ENCODE data around the gene GNG4.

The GNG4 gene

DNA sequence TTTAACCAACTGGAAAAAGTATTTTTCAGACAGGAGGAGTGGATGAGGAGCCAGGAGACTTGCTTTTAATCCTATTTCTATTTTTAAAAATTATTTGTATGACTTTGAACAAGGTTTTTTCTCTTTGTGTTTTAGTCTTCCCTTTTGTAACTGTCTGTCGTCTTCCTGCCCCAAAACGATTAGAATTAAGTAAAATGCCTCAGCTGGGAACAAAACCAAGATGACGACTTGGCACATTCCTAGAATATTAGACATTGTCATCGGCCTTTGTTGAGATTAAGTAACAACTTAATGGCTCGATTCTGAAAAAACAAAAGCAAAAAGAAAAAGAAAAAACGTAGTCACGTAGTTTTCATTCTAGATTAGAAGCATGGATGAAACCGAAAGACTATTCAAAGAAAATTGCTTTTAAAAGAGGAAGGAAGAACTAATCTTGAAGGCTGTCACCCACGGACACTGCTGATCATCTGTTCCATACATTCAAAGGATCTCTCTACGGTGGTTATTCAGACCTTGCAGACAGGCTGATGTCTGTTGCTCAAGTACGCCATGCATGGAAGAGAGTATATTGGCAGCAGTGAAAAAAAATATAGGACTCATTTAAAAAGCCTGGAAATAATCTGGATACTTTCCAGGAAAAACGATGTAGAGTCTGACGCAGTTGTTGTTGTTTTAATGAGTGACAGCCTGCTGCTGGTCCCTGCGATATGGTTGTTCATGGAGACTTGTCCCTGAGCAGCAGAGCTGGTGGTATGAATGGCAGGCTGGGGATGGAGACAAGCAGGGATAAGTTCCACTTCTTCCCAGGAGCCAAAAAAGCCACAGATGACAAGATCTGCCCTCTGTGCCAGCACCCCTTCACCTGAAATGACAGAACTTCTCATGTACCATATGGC is 16.8 kb downstream of the GNG4 start:
- peak; percentile 72 for DNase-seq (ENCODE audit: low spot score)
- TF ChIP-seq, protein P1, sequence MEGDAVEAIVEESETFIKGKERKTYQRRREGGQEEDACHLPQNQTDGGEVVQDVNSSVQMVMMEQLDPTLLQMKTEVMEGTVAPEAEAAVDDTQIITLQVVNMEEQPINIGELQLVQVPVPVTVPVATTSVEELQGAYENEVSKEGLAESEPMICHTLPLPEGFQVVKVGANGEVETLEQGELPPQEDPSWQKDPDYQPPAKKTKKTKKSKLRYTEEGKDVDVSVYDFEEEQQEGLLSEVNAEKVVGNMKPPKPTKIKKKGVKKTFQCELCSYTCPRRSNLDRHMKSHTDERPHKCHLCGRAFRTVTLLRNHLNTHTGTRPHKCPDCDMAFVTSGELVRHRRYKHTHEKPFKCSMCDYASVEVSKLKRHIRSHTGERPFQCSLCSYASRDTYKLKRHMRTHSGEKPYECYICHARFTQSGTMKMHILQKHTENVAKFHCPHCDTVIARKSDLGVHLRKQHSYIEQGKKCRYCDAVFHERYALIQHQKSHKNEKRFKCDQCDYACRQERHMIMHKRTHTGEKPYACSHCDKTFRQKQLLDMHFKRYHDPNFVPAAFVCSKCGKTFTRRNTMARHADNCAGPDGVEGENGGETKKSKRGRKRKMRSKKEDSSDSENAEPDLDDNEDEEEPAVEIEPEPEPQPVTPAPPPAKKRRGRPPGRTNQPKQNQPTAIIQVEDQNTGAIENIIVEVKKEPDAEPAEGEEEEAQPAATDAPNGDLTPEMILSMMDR (IDR thresholded peaks at IDR 0.05; ENCODE audit: extremely low read depth, missing control alignments) = no peak

DNA sequence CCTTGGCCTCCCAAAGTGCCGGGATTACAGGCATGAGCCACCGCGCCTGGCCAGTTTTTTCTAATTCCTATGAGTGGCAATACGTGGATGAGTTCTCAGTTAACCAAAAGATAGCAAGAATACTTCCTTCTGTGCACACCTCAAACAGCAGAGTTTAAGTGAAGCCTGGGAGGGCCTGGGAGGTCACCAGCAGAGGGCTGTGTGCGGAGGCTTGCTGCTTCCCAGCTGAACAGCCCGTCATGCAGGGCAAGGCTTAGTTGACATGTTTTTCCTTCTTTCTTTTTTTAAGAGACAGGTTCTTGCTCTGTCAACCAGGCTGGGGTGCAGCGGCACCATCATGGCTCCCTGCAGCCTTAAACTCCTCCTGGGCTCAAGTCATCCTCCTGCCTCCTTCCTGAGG is 17.8 kb downstream of the GNG4 start:
- no peak for DNase-seq (ENCODE audit: low spot score)
- TF ChIP-seq, protein P1 (IDR thresholded peaks at IDR 0.05; ENCODE audit: extremely low read depth, missing control alignments) = no peak

DNA sequence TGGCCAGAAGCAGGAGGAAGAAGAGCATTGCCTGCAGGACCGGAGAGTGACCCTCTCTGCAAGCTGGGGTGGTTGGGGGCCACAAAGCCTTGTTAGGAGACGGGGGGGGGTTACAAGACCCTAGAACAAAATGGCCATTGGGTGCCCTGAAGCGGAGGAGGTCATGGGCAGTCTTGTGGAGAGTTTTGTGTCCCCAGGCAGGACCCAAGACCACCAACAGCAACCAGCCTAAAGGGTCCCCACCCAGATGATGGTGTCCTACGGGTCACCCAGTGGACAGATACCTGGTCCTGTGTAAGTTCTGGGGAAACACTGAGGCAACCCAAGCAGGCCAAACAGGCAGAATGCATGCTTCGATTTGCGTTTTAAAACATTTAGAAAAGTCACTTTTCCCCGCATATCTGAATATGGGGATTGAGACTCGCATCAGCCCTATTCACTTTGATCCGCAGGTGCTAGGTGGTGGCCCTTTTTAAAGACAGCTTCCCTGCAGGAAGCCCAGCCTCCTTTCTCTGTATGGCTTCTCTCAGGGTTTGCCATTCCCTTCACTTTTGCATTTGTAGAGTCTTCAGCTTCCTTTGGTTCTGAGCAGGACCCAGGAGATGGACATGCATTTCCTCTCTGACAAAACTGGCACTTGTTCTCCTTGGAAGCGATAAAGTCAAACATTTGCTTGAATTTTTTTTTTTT is 21.1 kb downstream of the GNG4 start:
- no peak for DNase-seq (ENCODE audit: low spot score)
- TF ChIP-seq, protein P1 (IDR thresholded peaks at IDR 0.05; ENCODE audit: extremely low read depth, missing control alignments) = no peak

DNA sequence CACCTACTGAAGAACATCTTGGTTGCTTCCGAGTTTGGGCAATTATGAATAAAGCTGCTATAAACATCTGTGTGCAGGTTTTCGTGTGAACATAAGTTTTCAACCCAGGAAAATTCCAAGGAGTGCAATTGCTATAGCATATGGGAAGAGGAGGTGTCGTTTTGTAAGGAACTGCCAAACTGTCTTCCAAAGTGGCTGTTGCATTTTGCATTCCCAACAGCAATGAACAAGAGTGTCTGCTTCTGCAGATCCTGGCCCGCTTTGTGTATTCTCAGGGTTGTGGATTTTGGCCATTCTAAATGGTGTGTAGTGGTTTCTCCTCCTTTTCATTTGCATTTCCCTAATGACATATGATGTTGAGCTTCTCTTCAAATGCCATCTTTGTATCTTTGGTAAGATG is 23.8 kb downstream of the GNG4 start:
- TF ChIP-seq, protein P1 (IDR thresholded peaks at IDR 0.05; ENCODE audit: extremely low read depth, missing control alignments) = no peak
- DNase-seq (ENCODE audit: low spot score) = no peak

DNA sequence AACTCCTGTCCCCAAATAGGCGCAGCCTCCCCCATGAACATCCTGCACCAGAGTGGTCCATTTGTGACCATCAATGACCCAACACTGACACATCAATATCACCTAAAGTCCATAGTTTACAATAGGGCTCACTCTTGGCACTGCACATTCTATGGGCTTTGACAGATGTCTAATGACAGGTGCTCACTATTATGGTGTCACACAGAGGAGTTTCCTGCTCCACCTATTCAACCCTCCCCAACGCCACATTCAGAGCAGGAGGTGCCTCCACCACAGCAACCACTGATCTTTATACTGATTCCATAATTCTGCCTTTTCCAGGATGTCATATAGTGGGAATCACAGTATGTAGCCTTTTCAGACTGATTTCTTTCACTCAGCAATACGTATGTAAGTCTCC is 24.2 kb downstream of the GNG4 start:
- DNase-seq (ENCODE audit: low spot score) = no peak
- TF ChIP-seq, protein P1 (IDR thresholded peaks at IDR 0.05; ENCODE audit: extremely low read depth, missing control alignments) = no peak

DNA sequence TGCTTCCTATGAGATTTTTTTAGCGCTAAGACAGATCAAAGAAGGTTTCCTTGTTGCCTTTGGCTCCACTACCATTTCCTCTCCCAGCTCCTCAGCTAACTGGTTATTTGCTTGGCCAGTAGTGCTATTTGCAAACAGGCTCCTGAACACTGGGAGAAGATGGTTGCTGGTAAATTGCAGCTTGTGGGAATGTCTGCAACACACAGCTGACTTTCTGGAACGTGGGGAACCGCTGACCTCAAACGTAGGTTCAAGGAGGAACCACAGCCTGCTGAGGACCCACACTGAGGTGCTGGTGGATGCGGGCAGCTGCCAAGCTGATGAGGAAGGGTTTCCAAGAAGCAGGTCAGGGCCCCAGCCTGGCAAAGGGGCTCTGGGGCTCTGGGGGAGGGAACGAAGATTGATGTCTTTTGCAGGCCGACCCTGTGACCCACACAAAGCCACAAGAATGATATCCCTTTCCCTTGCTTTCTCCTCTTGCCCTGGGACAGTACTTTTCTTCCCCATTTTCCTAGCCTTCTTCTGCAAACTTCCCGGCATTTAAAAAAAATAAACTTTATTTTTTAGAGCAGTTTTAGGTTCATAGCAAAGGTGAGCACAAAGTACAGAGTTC is 24.8 kb downstream of the GNG4 start:
- no peak for DNase-seq (ENCODE audit: low spot score)
- TF ChIP-seq, protein P1 (IDR thresholded peaks at IDR 0.05; ENCODE audit: extremely low read depth, missing control alignments) = no peak

All from GM20000 (cell line).